LNCAP (cell line): ENCODE data around the gene POLN.

ENCODE experiments used
- CTCF ChIP-seq: fragments of 450-650 bp; IDR thresholded peaks from 2 replicates; pipeline ENCODE4 v1.5.1; 2017; ENCODE audit warnings: mild to moderate bottlenecking

POLN gene

GRCh38 chr4:2253160-2254084 is 11.5 kb upstream of the POLN start:
- no peak for TF ChIP-seq CTCF

DNA sequence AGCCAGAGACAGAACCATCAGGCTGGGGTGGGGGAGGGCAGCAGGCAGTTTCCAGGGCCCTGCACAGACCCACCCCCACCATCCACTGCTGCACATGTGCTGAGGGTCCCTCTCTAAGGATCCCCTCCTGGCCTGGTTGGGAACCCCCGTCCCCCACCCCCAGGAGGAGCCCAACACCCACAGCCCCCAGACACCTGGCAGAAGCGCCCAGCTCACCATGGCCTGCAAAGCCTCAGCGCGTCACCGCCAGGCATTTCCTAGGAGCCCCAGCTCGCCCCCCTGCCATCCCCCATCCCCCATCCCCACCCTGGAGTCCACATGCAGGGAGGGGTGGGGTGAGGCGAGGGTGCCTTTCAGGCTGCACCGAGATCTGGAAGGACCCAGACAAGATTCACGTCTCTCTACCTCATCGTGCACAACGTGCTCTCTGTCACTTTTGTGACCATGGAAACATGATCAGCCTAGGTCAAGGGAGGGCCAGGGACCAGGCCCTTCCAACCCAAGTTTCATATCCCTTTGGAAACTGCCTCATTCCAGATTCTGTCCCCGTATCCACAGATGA is 10.7 kb upstream of the POLN start:
- TF ChIP-seq CTCF = no peak

GRCh38 chr4:2251795-2252529 is 10.0 kb upstream of the POLN start:
- TF ChIP-seq CTCF = no peak

- TF ChIP-seq CTCF = no peak
Observed at GRCh38 chr4:2251073-2251794, 9.3 kb upstream of the POLN start.

DNA sequence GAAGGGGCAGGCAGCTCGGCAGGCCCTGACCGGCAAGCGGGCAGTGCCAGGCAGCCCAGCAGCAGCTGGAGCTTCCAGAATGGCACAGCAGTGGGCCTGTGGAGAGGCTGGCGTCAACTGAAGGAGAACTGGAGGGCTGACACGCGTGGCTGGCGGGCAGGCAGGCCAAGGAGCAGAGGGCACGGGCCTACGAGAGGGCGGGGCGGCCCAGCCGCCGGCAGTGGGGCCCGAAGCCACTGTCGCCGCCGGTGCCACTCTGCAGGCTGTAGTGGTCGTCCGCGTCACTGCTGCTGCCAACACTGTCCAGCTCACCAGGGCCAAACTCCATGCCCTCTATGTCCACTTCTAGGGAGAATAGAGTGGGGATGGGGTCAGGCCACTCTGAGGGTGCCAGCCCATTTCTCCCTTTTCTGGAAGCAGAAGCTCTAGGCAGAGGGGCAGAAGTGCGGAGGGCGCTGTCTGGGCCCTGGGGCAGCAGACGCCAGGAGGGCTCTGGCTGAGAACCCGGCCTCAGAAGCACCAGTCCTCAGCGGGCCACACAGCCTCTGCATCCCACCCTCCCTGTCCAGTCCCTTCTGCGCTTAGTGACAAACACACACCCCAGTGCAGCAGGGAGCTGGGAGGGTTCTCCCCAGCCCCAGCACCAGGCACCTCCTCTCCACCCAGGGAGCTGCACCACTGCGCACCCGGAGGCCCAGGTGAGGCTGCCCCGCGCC is 8.6 kb upstream of the POLN start:
- no peak for TF ChIP-seq CTCF

- TF ChIP-seq CTCF = no peak
Observed at GRCh38 chr4:2249526-2250356, 7.8 kb upstream of the POLN start.
